Gastroesophageal sphincter (tissue), 4 donors: ENCODE results near the gene ARHGAP9. TPM values are rescaled to one million over a fixed set of nuclear protein-coding genes. Genes with fewer than 3 reads are reported as not detected.

Experiments
- ATAC-seq: fragments of 150-250 bp; one replicate; pipeline ENCODE4 v1.9.1; 2016; ENCODE audit warnings: mild to moderate bottlenecking, moderate library complexity
- H3K27ac ChIP-seq, 4 donors: fragments of 200-600 bp; sonication (generic) in 3 of 4; 1 replicate in 3 of 4; 2 replicates in 1 of 4; pipeline ENCODE4 v1.5.1; 2016 to 2019
- H3K27me3 ChIP-seq: fragments of 200-600 bp; sonication (generic); one replicate; pipeline ENCODE4 v1.5.1; 2019
- H3K36me3 ChIP-seq, 2 donors: fragments of 200-600 bp; sonication (generic); one replicate each; pipeline ENCODE4 v1.5.1; 2019; ENCODE audit warnings: control low read depth in 1 of 2
- H3K4me1 ChIP-seq, 3 donors: fragments of 200-600 bp; sonication (generic); 1 replicate in 2 of 3; 2 replicates in 1 of 3; pipeline ENCODE4 v1.5.1; 2016 to 2019; ENCODE audit warnings: control low read depth in 2 of 3
- H3K4me3 ChIP-seq, 2 donors: fragments of 200-600 bp; sonication (generic); one replicate each; pipeline ENCODE4 v1.5.1; 2019; ENCODE audit warnings: mild to moderate bottlenecking in 1 of 2, moderate library complexity in 1 of 2
- H3K9me3 ChIP-seq, 3 donors: fragments of 200-600 bp; sonication (generic); one replicate each; pipeline ENCODE4 v1.5.1; 2017 to 2019; ENCODE audit warnings: control low read depth in 2 of 3
- EP300 ChIP-seq: sonication (generic); formaldehyde crosslinking; IDR thresholded peaks from one replicate; pipeline ENCODE4 v1.6.1; 2017; ENCODE audit warnings: antibody characterized with exemption, mild to moderate bottlenecking
- POLR2A ChIP-seq, 2 donors: fragments of 450-650 bp; IDR thresholded peaks; one replicate each; pipeline ENCODE4 v1.6.1; 2017; ENCODE audit warnings: antibody characterized with exemption in 2 of 2, mild to moderate bottlenecking in 2 of 2, moderate library complexity in 1 of 2
- POLR2AphosphoS5 ChIP-seq: sonication (generic); formaldehyde crosslinking; IDR thresholded peaks from one replicate; pipeline ENCODE4 v1.6.1; 2017; ENCODE audit warnings: antibody characterized with exemption
- WGBS, 2 donors: methylation state at CpG; one replicate each; pipeline ENCODE4 v1.1.5; 2018; ENCODE audit warnings: low coverage in 1 of 2; 5-methylcytosine and 5-hydroxymethylcytosine counted together
- total RNA-seq, 4 donors: library from RNA; depleted of rRNA; stranded (reverse); fragments of >200 nt; gene quantifications; one replicate each; pipeline ENCODE4 v1.1.0, GENCODE V29; 2016
- TF ChIP-seq, protein P1 (sequence below), 4 experiments: fragments of 200-600 bp in 2 of 4; fragments of 450-650 bp in 2 of 4; sonication (generic) in 1 of 4; IDR thresholded peaks; one replicate each; pipeline ENCODE4 v1.5.1; 2017 to 2019; ENCODE audit warnings: antibody characterized with exemption in 4 of 4, mild to moderate bottlenecking in 2 of 4, moderate library complexity in 2 of 4

Gene ARHGAP9
- total RNA-seq, 4 donors from 2014 or later, result 5.6 to 13.1 (median 8.9) TPM

DNA sequence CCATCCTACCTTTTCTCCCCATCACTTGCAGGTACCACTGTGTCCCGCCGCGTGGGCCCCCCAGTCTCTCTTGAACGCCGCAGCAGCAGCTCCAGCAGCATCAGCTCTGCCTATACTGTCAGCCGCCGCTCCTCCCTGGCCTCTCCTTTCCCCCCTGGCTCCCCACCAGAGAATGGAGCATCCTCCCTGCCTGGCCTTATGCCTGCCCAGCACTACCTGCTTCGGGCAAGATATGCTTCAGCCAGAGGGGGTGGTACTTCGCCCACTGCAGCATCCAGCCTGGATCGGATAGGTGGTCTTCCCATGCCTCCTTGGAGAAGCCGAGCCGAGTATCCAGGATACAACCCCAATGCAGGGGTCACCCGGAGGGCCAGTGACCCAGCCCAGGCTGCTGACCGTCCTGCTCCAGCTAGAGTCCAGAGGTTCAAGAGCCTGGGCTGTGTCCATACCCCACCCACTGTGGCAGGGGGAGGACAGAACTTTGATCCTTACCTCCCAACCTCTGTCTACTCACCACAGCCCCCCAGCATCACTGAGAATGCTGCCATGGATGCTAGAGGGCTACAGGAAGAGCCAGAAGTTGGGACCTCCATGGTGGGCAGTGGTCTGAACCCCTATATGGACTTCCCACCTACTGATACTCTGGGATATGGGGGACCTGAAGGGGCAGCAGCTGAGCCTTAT is 9.2 kb downstream of the ARHGAP9 start:
- Histone ChIP-seq H3K27me3 (peaks cover 91% of the 10 kb centered on the region), H3K9me3 (no peaks in the 10 kb centered on the region)
- ATAC-seq, result no peak

DNA sequence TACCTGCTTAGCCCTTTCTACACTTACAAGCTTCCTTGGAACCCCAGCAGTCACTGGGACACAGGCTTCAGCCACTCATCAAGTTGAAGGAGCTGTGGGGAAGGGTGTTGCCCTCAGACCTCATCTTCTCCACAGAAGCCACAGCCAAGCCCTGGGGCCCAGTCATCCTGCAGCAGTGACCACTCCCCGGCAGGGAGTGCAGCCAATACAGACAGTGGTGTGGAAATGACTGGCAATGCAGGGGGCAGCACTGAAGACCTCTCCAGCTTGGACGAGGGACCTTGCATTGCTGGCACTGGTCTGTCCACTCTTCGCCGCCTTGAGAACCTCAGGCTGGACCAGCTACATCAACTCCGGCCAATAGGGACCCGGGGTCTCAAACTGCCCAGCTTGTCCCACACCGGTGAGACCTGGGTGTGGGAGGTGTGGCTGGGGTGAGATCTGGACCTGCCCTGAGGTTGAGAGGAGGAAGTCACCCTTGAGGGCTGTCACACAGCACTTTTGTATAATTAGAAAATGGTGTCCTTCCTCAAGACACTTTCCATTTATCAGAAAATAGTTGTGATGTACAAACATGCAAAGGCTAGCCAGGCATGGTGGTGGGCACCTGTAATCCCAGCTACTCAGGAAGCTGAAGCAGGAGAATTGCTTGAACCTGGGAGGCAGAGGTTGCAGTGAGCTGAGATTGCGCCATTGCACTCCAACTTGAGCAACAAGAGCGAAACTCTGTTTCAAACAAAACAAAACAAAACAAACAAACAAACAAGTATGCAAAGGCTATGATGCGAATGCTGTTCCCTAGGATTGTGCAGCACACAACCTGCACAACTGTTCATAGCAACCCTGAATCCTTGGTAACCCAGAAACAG is 10.1 kb downstream of the ARHGAP9 start:
- Histone ChIP-seq H3K9me3 (no peaks in the 10 kb centered on the region), H3K4me3 (no peak overlapping the region), H3K4me1 (no peaks in the 10 kb centered on the region), H3K27ac (no peak overlapping the region), H3K27me3 (peaks cover 83% of the 10 kb centered on the region), H3K36me3 (no peaks in the 10 kb centered on the region)
- TF ChIP-seq EP300, result no peak
- no peak for TF ChIP-seq POLR2A (IDR thresholded peaks at IDR 0.05)
- no peak for TF ChIP-seq POLR2AphosphoS5
- TF ChIP-seq, protein P1, sequence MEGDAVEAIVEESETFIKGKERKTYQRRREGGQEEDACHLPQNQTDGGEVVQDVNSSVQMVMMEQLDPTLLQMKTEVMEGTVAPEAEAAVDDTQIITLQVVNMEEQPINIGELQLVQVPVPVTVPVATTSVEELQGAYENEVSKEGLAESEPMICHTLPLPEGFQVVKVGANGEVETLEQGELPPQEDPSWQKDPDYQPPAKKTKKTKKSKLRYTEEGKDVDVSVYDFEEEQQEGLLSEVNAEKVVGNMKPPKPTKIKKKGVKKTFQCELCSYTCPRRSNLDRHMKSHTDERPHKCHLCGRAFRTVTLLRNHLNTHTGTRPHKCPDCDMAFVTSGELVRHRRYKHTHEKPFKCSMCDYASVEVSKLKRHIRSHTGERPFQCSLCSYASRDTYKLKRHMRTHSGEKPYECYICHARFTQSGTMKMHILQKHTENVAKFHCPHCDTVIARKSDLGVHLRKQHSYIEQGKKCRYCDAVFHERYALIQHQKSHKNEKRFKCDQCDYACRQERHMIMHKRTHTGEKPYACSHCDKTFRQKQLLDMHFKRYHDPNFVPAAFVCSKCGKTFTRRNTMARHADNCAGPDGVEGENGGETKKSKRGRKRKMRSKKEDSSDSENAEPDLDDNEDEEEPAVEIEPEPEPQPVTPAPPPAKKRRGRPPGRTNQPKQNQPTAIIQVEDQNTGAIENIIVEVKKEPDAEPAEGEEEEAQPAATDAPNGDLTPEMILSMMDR (IDR thresholded peaks at IDR 0.05), result no peak
- WGBS, 2 donors, result 96 to 100% methylated on average over 3 of the region's 10 CpGs
- no peak for ATAC-seq

More for the DNA sequence above, 9.2 kb downstream of the ARHGAP9 start:
- H3K4me1 ChIP-seq, result peaks cover 0 to 6% (median 4%) of the 10 kb centered on the region in 3 donors
- H3K27ac ChIP-seq, result no peak overlapping the region
- TF ChIP-seq POLR2AphosphoS5, result no peak
- no peak overlapping the region for H3K4me3 ChIP-seq
- 83% methylated on average over 1 of the region's 14 CpGs; no CpG with 5 or more reads in 1 of the 2 donors for WGBS, 2 donors
- no peaks in the 10 kb centered on the region for H3K36me3 ChIP-seq

DNA sequence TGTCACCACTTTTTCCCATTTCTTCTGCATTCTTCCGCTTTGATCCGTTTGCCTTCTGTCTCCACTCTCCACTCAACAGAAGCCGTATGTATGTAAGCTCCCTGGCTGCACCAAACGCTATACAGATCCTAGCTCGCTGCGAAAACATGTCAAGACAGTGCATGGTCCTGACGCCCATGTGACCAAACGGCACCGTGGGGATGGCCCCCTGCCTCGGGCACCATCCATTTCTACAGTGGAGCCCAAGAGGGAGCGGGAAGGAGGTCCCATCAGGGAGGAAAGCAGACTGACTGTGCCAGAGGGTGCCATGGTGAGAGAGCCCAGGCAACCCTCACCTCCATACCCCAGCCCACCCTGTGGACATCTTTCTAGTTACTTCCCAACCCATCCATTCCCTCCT is 11.8 kb downstream of the ARHGAP9 start:
- peaks cover 67% of the 10 kb centered on the region for H3K27me3 ChIP-seq
- TF ChIP-seq, protein P1 (IDR thresholded peaks at IDR 0.05), result no peak
- no peak for TF ChIP-seq POLR2A (IDR thresholded peaks at IDR 0.05)
- no peak for TF ChIP-seq POLR2AphosphoS5
- TF ChIP-seq EP300, result no peak
- ATAC-seq, result no peak
- 80 to 85% methylated on average over 3 to 4 of the region's 11 CpGs for WGBS, 2 donors
- peaks cover 0 to 3% (median 0%) of the 10 kb centered on the region in 3 donors for H3K4me1 ChIP-seq
- no peaks in the 10 kb centered on the region for H3K36me3 ChIP-seq
- H3K4me3 ChIP-seq, result no peak overlapping the region
- H3K9me3 ChIP-seq, result no peaks in the 10 kb centered on the region
- H3K27ac ChIP-seq, result no peak overlapping the region

DNA sequence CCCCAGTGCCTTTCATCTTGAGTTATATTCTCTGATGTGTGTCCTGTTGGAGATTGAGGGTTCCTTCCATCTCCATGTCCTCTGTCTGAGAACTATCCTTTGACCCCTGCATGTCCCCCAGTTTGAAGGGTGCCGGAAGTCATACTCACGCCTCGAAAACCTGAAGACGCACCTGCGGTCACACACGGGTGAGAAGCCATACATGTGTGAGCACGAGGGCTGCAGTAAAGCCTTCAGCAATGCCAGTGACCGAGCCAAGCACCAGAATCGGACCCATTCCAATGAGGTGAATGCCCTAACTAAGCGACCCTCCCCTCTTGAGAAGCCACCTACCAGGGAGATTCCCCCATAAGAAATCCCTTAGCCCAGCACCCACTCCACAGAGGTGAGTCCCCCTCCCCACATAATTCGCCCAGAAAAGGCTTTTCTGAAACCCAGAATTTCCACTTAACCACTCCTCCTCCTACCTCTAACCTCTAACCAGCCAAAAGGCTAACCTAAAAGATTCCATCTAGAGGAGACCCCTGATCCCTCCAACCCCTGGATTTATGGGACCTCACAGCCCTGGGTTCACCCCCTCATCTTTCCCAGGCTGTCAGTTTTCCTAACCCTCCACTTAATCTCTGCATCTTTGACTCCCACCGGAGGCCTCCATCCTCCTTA is 12.3 kb downstream of the ARHGAP9 start:
- peaks cover 0 to 8% (median 0%) of the 10 kb centered on the region in 3 donors for H3K4me1 ChIP-seq
- H3K4me3 ChIP-seq, result no peak overlapping the region
- H3K36me3 ChIP-seq, result no peaks in the 10 kb centered on the region
- peaks cover 61% of the 10 kb centered on the region for H3K27me3 ChIP-seq
- H3K9me3 ChIP-seq, result no peaks in the 10 kb centered on the region
- WGBS, 2 donors, result 72 to 84% methylated on average over 3 to 6 of the region's 12 CpGs
- no peak for ATAC-seq
- no peak for TF ChIP-seq POLR2A (IDR thresholded peaks at IDR 0.05)
- no peak for TF ChIP-seq EP300
- TF ChIP-seq POLR2AphosphoS5, result no peak
- TF ChIP-seq, protein P1 (IDR thresholded peaks at IDR 0.05), result no peak
- no peak overlapping the region for H3K27ac ChIP-seq

DNA sequence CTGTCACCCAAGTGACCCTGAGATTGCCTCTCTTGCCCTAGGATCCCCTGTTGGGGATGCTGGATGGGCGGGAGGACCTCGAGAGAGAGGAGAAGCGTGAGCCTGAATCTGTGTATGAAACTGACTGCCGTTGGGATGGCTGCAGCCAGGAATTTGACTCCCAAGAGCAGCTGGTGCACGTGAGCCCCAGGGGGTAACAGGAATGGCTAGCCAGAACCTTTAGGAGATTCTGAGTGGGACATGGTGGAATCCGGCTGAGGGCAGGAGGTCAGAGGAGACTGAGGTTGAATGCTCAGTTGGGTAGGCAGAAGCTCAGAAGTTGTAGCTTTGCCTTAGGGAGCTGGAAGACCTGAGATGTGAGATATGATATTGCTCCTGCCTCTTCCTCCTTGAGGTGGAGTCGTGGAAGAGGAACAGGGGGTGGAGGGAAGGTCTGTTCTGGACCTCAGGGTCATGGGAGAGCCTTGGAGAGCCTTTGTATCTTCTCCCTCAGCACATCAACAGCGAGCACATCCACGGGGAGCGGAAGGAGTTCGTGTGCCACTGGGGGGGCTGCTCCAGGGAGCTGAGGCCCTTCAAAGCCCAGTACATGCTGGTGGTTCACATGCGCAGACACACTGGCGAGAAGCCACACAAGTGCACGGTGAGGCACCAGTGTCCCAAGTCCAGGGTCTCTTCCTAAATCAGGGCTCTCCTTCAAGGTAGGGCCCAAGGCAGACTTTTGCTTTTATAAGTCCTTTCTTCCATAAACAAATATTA is 13.7 kb downstream of the ARHGAP9 start:
- peaks cover 0 to 23% (median 5%) of the 10 kb centered on the region in 3 donors for H3K4me1 ChIP-seq
- H3K9me3 ChIP-seq, result no peaks in the 10 kb centered on the region
- 63 to 85% methylated on average over 5 to 8 of the region's 14 CpGs for WGBS, 2 donors
- H3K4me3 ChIP-seq, result no peak overlapping the region
- H3K27ac ChIP-seq, result no peak overlapping the region
- H3K36me3 ChIP-seq, result no peaks in the 10 kb centered on the region
- no peak for ATAC-seq
- no peak for TF ChIP-seq EP300
- no peak for TF ChIP-seq POLR2A (IDR thresholded peaks at IDR 0.05)
- TF ChIP-seq, protein P1 (IDR thresholded peaks at IDR 0.05), result no peak
- no peak for TF ChIP-seq POLR2AphosphoS5
- peaks cover 52% of the 10 kb centered on the region for H3K27me3 ChIP-seq
